SK-N-SH treated with all-trans-retinoic acid at 6 μM for 48 hours (cell line): Measurements from ENCODE around the gene RNU5D-1.
"Not testable (repeated sequence)": the region's sequence is repeated elsewhere in the genome, so short reads cannot be mapped to it uniquely, and the experiment has no call there.

Experiments
- ATAC-seq: fragments of 200-7000 bp; cut with Tn5 transposase; 3 replicates; pipeline ENCODE4 v1.9.1; 2020; ENCODE audit warnings: mild to moderate bottlenecking, moderate library complexity
- ARNTL ChIP-seq: fragments of 450-650 bp; formaldehyde crosslinking; IDR thresholded peaks from 2 replicates; pipeline ENCODE4 v1.5.0; 2020; ENCODE audit warnings: low read depth, mild to moderate bottlenecking, moderate library complexity, borderline replicate concordance
- BACH2 ChIP-seq: fragments of 250-450 bp; sonication (Bioruptor Pico); IDR thresholded peaks from 2 replicates; pipeline ENCODE4 v1.9.0; 2021; ENCODE audit warnings: mild to moderate bottlenecking, borderline replicate concordance
- CSDC2 ChIP-seq: fragments of 250-450 bp; sonication (Bioruptor Pico); IDR thresholded peaks from 2 replicates; pipeline ENCODE4 v1.5.0; 2020; ENCODE audit warnings: mild to moderate bottlenecking, moderate library complexity
- GLIS3 ChIP-seq: fragments of 250-450 bp; sonication (Bioruptor Pico); IDR thresholded peaks from 2 replicates; pipeline ENCODE4 v1.5.0; 2020; ENCODE audit warnings: mild to moderate bottlenecking, moderate library complexity
- ISL1 ChIP-seq: fragments of 250-450 bp; sonication (Bioruptor Pico); IDR thresholded peaks from 2 replicates; pipeline ENCODE4 v2.1.2; 2022; ENCODE audit warnings: mild to moderate bottlenecking, moderate library complexity
- OSR1 ChIP-seq: fragments of 250-450 bp; sonication (Bioruptor Pico); IDR thresholded peaks from 2 replicates; pipeline ENCODE4 v1.8.0; 2022; ENCODE audit warnings: moderate library complexity, mild to moderate bottlenecking, inconsistent platforms
- PPARA ChIP-seq: fragments of 250-450 bp; sonication (Bioruptor Pico); IDR thresholded peaks from 2 replicates; pipeline ENCODE4 v1.5.0; 2020; ENCODE audit warnings: mild to moderate bottlenecking, borderline replicate concordance
- RARB ChIP-seq: fragments of 250-450 bp; sonication (Bioruptor Pico); IDR thresholded peaks from 2 replicates; pipeline ENCODE4 v1.8.0; 2021; ENCODE audit warnings: mild to moderate bottlenecking, moderate library complexity
- SNAI2 ChIP-seq: fragments of 250-450 bp; sonication (Bioruptor Pico); IDR thresholded peaks from 2 replicates; pipeline ENCODE4 v1.5.0; 2020; ENCODE audit warnings: mild to moderate bottlenecking, moderate library complexity
- TCF4 ChIP-seq: fragments of 250-450 bp; sonication (Bioruptor Pico); IDR thresholded peaks from 2 replicates; pipeline ENCODE4 v1.8.0; 2021; ENCODE audit warnings: mild to moderate bottlenecking, moderate library complexity, borderline replicate concordance
- TOX ChIP-seq: fragments of 250-450 bp; sonication (Bioruptor Pico); IDR thresholded peaks from 2 replicates; pipeline ENCODE4 v1.8.0; 2021; ENCODE audit warnings: mild to moderate bottlenecking, moderate library complexity, borderline replicate concordance
- ZC3H10 ChIP-seq: fragments of 250-450 bp; sonication (Bioruptor Pico); IDR thresholded peaks from 2 replicates; pipeline ENCODE4 v1.5.1; 2021; ENCODE audit warnings: mild to moderate bottlenecking, moderate library complexity
- ZFP3 ChIP-seq: fragments of 250-450 bp; sonication (Bioruptor Pico); IDR thresholded peaks from 2 replicates; pipeline ENCODE4 v1.5.0; 2020; ENCODE audit warnings: mild to moderate bottlenecking, moderate library complexity
- ZFP30 ChIP-seq: fragments of 450-650 bp; formaldehyde crosslinking; IDR thresholded peaks from 2 replicates; pipeline ENCODE4 v1.5.0; 2022; ENCODE audit warnings: mild to moderate bottlenecking, moderate library complexity
- ZNF70 ChIP-seq: fragments of 450-650 bp; formaldehyde crosslinking; IDR thresholded peaks from 2 replicates; pipeline ENCODE4 v1.5.0; 2020; ENCODE audit warnings: mild to moderate bottlenecking, moderate library complexity
- ZNF8 ChIP-seq: fragments of 450-650 bp; formaldehyde crosslinking; IDR thresholded peaks from 2 replicates; pipeline ENCODE4 v1.5.0; 2020; ENCODE audit warnings: mild to moderate bottlenecking, moderate library complexity
- TF ChIP-seq, protein P1 (sequence below): fragments of 250-450 bp; sonication (Bioruptor Pico); IDR thresholded peaks from 2 replicates; pipeline ENCODE4 v1.5.1; 2020; ENCODE audit warnings: low read depth, mild to moderate bottlenecking, moderate library complexity
- TF ChIP-seq, protein P2 (sequence below): fragments of 250-450 bp; sonication (Bioruptor Pico); IDR thresholded peaks from 2 replicates; pipeline ENCODE4 v1.8.0; 2020; ENCODE audit warnings: mild to moderate bottlenecking, moderate library complexity, borderline replicate concordance
- TF ChIP-seq, protein P3 (sequence below): fragments of 250-450 bp; sonication (Bioruptor Pico); IDR thresholded peaks from 2 replicates; pipeline ENCODE4 v1.5.1; 2021; ENCODE audit warnings: mild to moderate bottlenecking, moderate library complexity
- TF ChIP-seq, protein P4 (sequence below): fragments of 250-450 bp; sonication (Bioruptor Pico); IDR thresholded peaks from 2 replicates; pipeline ENCODE4 v1.8.0; 2021; ENCODE audit warnings: low read depth, mild to moderate bottlenecking, moderate library complexity, borderline replicate concordance
- TF ChIP-seq, protein P5 (sequence below): fragments of 250-450 bp; sonication (Bioruptor Pico); IDR thresholded peaks from 2 replicates; pipeline ENCODE4 v1.5.0; 2020; ENCODE audit warnings: mild to moderate bottlenecking, moderate library complexity

Gene RNU5D-1

DNA sequence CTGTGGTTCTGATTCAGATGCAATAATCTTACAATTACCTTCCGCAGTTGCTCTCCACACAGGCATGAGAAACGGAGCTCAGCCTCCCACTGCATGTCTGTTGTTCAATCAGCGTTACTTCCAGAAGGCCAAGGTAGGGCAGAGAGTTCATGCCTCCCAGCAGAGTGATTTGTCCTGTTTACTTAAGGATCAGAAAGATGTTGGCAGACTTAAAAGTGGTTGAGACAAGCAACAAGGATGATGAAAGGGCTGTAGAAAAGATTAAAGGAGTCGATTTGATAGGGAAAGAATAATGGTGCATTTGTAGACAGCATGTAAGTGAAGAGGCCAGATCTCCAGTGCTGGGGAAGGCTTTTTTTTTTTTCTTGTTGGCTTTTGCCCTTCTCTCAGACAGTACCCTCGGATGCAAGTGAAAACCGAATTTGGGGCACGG lies 29.8 kb downstream of the RNU5D-1 start:
- TF ChIP-seq SNAI2 (CRISPR knock-in tag), result no peak
- no peak for TF ChIP-seq TOX (CRISPR knock-in tag)
- no peak for TF ChIP-seq ZNF70
- TF ChIP-seq GLIS3 (CRISPR knock-in tag), result no peak
- TF ChIP-seq ISL1 (CRISPR knock-in tag), result no peak
- no peak for TF ChIP-seq ZC3H10 (CRISPR knock-in tag)
- TF ChIP-seq, protein P1, sequence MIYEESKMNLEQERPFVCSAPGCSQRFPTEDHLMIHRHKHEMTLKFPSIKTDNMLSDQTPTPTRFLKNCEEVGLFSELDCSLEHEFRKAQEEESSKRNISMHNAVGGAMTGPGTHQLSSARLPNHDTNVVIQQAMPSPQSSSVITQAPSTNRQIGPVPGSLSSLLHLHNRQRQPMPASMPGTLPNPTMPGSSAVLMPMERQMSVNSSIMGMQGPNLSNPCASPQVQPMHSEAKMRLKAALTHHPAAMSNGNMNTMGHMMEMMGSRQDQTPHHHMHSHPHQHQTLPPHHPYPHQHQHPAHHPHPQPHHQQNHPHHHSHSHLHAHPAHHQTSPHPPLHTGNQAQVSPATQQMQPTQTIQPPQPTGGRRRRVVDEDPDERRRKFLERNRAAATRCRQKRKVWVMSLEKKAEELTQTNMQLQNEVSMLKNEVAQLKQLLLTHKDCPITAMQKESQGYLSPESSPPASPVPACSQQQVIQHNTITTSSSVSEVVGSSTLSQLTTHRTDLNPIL (CRISPR knock-in tag), result no peak
- no peak for TF ChIP-seq BACH2 (CRISPR knock-in tag)
- TF ChIP-seq OSR1 (CRISPR knock-in tag), result no peak
- no peak for TF ChIP-seq CSDC2 (CRISPR knock-in tag)
- no peak for TF ChIP-seq PPARA (CRISPR knock-in tag)
- TF ChIP-seq, all 23 proteins: peak for 0

DNA sequence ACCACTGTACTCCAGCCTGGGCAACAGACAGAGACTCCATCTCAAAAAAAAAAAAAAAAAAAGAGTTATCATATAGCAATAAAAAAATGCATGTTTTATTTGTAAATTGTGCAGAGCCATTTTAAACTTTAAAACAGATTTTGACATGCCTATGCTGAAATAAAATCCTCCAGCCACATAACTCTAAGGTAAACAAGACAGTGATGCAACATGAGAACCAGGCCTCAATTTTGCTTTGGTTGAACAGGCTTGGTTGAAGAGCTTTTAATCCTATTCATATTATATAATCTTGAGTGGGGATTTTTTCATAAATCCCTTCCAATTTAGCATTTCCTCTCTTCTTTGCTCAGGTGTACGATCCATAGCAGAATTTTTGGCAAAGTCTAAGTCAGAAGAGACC lies 30.4 kb downstream of the RNU5D-1 start:
- TF ChIP-seq SNAI2 (CRISPR knock-in tag) (no peak), ARNTL (CRISPR knock-in tag) (no peak), ISL1 (CRISPR knock-in tag) (no peak), OSR1 (CRISPR knock-in tag) (no peak), ZFP30 (CRISPR knock-in tag) (no peak), BACH2 (CRISPR knock-in tag) (no peak), ZFP3 (no peak), PPARA (CRISPR knock-in tag) (no peak), TOX (CRISPR knock-in tag) (no peak), RARB (CRISPR knock-in tag) (no peak), ZC3H10 (CRISPR knock-in tag) (no peak), ZNF8 (CRISPR knock-in tag) (no peak), TCF4 (CRISPR knock-in tag) (no peak)
- TF ChIP-seq, protein P2, sequence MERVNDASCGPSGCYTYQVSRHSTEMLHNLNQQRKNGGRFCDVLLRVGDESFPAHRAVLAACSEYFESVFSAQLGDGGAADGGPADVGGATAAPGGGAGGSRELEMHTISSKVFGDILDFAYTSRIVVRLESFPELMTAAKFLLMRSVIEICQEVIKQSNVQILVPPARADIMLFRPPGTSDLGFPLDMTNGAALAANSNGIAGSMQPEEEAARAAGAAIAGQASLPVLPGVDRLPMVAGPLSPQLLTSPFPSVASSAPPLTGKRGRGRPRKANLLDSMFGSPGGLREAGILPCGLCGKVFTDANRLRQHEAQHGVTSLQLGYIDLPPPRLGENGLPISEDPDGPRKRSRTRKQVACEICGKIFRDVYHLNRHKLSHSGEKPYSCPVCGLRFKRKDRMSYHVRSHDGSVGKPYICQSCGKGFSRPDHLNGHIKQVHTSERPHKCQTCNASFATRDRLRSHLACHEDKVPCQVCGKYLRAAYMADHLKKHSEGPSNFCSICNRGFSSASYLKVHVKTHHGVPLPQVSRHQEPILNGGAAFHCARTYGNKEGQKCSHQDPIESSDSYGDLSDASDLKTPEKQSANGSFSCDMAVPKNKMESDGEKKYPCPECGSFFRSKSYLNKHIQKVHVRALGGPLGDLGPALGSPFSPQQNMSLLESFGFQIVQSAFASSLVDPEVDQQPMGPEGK (CRISPR knock-in tag), result no peak
- TF ChIP-seq, protein P3, sequence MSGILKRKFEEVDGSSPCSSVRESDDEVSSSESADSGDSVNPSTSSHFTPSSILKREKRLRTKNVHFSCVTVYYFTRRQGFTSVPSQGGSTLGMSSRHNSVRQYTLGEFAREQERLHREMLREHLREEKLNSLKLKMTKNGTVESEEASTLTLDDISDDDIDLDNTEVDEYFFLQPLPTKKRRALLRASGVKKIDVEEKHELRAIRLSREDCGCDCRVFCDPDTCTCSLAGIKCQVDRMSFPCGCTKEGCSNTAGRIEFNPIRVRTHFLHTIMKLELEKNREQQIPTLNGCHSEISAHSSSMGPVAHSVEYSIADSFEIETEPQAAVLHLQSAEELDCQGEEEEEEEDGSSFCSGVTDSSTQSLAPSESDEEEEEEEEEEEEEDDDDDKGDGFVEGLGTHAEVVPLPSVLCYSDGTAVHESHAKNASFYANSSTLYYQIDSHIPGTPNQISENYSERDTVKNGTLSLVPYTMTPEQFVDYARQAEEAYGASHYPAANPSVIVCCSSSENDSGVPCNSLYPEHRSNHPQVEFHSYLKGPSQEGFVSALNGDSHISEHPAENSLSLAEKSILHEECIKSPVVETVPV, result no peak
- TF ChIP-seq, protein P1 (CRISPR knock-in tag), result no peak
- TF ChIP-seq, protein P4, sequence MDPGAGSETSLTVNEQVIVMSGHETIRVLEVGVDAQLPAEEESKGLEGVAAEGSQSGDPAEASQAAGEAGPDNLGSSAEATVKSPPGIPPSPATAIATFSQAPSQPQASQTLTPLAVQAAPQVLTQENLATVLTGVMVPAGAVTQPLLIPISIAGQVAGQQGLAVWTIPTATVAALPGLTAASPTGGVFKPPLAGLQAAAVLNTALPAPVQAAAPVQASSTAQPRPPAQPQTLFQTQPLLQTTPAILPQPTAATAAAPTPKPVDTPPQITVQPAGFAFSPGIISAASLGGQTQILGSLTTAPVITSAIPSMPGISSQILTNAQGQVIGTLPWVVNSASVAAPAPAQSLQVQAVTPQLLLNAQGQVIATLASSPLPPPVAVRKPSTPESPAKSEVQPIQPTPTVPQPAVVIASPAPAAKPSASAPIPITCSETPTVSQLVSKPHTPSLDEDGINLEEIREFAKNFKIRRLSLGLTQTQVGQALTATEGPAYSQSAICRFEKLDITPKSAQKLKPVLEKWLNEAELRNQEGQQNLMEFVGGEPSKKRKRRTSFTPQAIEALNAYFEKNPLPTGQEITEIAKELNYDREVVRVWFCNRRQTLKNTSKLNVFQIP (CRISPR knock-in tag), result no peak
- TF ChIP-seq, protein P5, sequence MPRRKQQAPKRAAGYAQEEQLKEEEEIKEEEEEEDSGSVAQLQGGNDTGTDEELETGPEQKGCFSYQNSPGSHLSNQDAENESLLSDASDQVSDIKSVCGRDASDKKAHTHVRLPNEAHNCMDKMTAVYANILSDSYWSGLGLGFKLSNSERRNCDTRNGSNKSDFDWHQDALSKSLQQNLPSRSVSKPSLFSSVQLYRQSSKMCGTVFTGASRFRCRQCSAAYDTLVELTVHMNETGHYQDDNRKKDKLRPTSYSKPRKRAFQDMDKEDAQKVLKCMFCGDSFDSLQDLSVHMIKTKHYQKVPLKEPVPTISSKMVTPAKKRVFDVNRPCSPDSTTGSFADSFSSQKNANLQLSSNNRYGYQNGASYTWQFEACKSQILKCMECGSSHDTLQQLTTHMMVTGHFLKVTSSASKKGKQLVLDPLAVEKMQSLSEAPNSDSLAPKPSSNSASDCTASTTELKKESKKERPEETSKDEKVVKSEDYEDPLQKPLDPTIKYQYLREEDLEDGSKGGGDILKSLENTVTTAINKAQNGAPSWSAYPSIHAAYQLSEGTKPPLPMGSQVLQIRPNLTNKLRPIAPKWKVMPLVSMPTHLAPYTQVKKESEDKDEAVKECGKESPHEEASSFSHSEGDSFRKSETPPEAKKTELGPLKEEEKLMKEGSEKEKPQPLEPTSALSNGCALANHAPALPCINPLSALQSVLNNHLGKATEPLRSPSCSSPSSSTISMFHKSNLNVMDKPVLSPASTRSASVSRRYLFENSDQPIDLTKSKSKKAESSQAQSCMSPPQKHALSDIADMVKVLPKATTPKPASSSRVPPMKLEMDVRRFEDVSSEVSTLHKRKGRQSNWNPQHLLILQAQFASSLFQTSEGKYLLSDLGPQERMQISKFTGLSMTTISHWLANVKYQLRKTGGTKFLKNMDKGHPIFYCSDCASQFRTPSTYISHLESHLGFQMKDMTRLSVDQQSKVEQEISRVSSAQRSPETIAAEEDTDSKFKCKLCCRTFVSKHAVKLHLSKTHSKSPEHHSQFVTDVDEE (CRISPR knock-in tag), result no peak
- no peak for ATAC-seq

More for the DNA sequence above, 29.8 kb downstream of the RNU5D-1 start:
- no peak for ATAC-seq

DNA sequence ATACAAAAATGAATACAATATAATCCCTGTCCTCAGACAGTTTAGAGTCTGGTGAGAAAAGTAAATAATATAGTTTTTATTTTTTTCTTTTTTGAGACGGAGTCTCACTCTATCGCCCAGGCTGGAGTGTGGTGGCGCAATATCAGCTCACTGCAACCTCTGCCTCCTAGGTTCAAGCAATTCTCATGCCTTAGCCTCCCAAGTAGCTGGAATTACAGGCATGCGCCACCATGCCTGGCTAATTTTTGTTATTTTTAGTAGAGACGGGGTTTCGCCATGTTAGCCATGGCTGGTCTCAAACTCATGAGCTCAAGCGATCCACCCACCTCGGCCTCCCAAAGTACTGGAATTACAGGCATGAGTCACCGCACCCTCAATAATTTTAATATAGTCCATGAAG lies 31.6 kb downstream of the RNU5D-1 start:
- ATAC-seq, result not testable (repeated sequence)
